ENCODE measurements around the gene RAB1A.

- TF ChIP-seq CTCF (IDR thresholded peaks at IDR 0.05), result peak; percentile 46 to 96 (median 90)
- peak in 1 of 2 donors; percentile 22 for TF ChIP-seq POLR2A (IDR thresholded peaks at IDR 0.05)
These were observed 65.0 kb downstream of the RAB1A start for GRCh38 chr2:65064728-65065552.
